ENCODE data around the gene EFCAB14.

EFCAB14 gene

GRCh38 chr1:46718727-46719622 is at the start of gene EFCAB14:
Gene EFCAB14 (minus strand): TSS chr1:46719114. CDS start chr1:46718087, 1,027 bp downstream.
- peak within 1 kb of the TSS; percentile 73 for H3K4me3 ChIP-seq (replicated peaks; ENCODE audit: low read depth, low read length)
- TF ChIP-seq CTCF (IDR thresholded peaks at IDR 0.05; ENCODE audit: low read length, missing control alignments): no peak
- peak; percentile 89 for DNase-seq (ENCODE audit: low read depth)

- no peak for DNase-seq (ENCODE audit: low read depth)
- H3K4me3 ChIP-seq (replicated peaks; ENCODE audit: low read depth, low read length): no peak overlapping the region
Observed at GRCh38 chr1:46768445-46768844, 49.5 kb upstream of the EFCAB14 start.

GRCh38 chr1:46767649-46768282 is 48.9 kb upstream of the EFCAB14 start:
- TF ChIP-seq CTCF (IDR thresholded peaks at IDR 0.05; ENCODE audit: low read length, missing control alignments): no peak
- no peak overlapping the region for H3K4me3 ChIP-seq (replicated peaks; ENCODE audit: low read depth, low read length)
- DNase-seq (ENCODE audit: low read depth): no peak

More at GRCh38 chr1:46768445-46768844, 49.5 kb upstream of the EFCAB14 start:
- TF ChIP-seq CTCF (IDR thresholded peaks at IDR 0.05; ENCODE audit: low read length, missing control alignments): no peak

GRCh38 chr1:46764402-46764801 is 45.5 kb upstream of the EFCAB14 start:
- DNase-seq (ENCODE audit: low read depth): no peak
- H3K4me3 ChIP-seq (replicated peaks; ENCODE audit: low read depth, low read length): no peak overlapping the region
- no peak for TF ChIP-seq CTCF (IDR thresholded peaks at IDR 0.05; ENCODE audit: low read length, missing control alignments)

GRCh38 chr1:46761740-46762139 is 42.8 kb upstream of the EFCAB14 start:
- no peak for TF ChIP-seq CTCF (IDR thresholded peaks at IDR 0.05; ENCODE audit: low read length, missing control alignments)
- no peak for DNase-seq (ENCODE audit: low read depth)
- no peak overlapping the region for H3K4me3 ChIP-seq (replicated peaks; ENCODE audit: low read depth, low read length)

- no peak overlapping the region for H3K4me3 ChIP-seq (replicated peaks; ENCODE audit: low read depth, low read length)
- TF ChIP-seq CTCF (IDR thresholded peaks at IDR 0.05; ENCODE audit: low read length, missing control alignments): no peak
- no peak for DNase-seq (ENCODE audit: low read depth)
Observed at GRCh38 chr1:46760558-46761166, 41.7 kb upstream of the EFCAB14 start.
